Hypothalamus (tissue), 51 donors: ENCODE results near the gene TSPAN18.
A peak's percentile ranks its signal among the peaks of the same experiment; 100 is the strongest.

ENCODE experiments used
- DNase-seq, 51 donors: peaks; one replicate each; lab custom pipeline; 2025; lab: John Stamatoyannopoulos, UW

Gene TSPAN18

GRCh38 chr11:44930588-44931302 lies 204.0 kb downstream of the TSPAN18 start:
- DNase-seq, result no peak

GRCh38 chr11:44931466-44931865 lies 204.7 kb downstream of the TSPAN18 start:
- DNase-seq, result no peak

- DNase-seq, result no peak
These were observed 207.3 kb downstream of the TSPAN18 start for GRCh38 chr11:44934110-44934509.

GRCh38 chr11:44934735-44935250 lies 208.0 kb downstream of the TSPAN18 start:
- no peak for DNase-seq

- peak in 49 of 51 donors; percentile 28 to 90 (median 70) for DNase-seq
These were observed 209.8 kb downstream of the TSPAN18 start for GRCh38 chr11:44936525-44936924.

- DNase-seq, result no peak
These were observed 210.3 kb downstream of the TSPAN18 start for GRCh38 chr11:44936951-44937543.

- DNase-seq, result no peak
These were observed 211.4 kb downstream of the TSPAN18 start for GRCh38 chr11:44938066-44938691.

GRCh38 chr11:44939673-44940395 lies 213.1 kb downstream of the TSPAN18 start:
- DNase-seq, result peak in 2 of 51 donors; percentile 6 to 37

GRCh38 chr11:44940404-44940803 lies 213.6 kb downstream of the TSPAN18 start:
- DNase-seq, result no peak

GRCh38 chr11:44940835-44941234 lies 214.1 kb downstream of the TSPAN18 start:
- DNase-seq, result no peak

GRCh38 chr11:44941259-44942021 lies 214.7 kb downstream of the TSPAN18 start:
- DNase-seq, result no peak

GRCh38 chr11:44942029-44942955 lies 215.5 kb downstream of the TSPAN18 start:
- DNase-seq, result no peak

- DNase-seq, result peak in 5 of 51 donors; percentile 8 to 18 (median 11)
These were observed 216.4 kb downstream of the TSPAN18 start for GRCh38 chr11:44943118-44943517.

GRCh38 chr11:44943696-44944095 lies 216.9 kb downstream of the TSPAN18 start:
- DNase-seq, result no peak

- no peak for DNase-seq
These were observed 217.6 kb downstream of the TSPAN18 start for GRCh38 chr11:44944181-44944852.

GRCh38 chr11:44944853-44945235 lies 218.1 kb downstream of the TSPAN18 start:
- no peak for DNase-seq

- no peak for DNase-seq
These were observed 218.9 kb downstream of the TSPAN18 start for GRCh38 chr11:44945666-44946065.

GRCh38 chr11:44946263-44946662 lies 219.5 kb downstream of the TSPAN18 start:
- DNase-seq, result peak in 4 of 51 donors; percentile 11 to 64 (median 20)

GRCh38 chr11:44947114-44947513 lies 220.4 kb downstream of the TSPAN18 start:
- no peak for DNase-seq
